GM06990 (cell line): ENCODE measurements around the gene PSD2.
A peak's percentile ranks its signal among the peaks of the same experiment; 100 is the strongest.

Experiments
- DNase-seq: peaks from one replicate; pipeline ENCODE4 v3.0.0-alpha.2; 2011; ENCODE audit not compliant: insufficient read length; ENCODE audit errors: extremely low read depth
- H3K27me3 ChIP-seq: replicated peaks from 2 replicates; pipeline ENCODE4 v1.6.0; 2011; ENCODE audit warnings: low read length; ENCODE audit not compliant: control insufficient read depth, insufficient read depth
- H3K36me3 ChIP-seq: 2 replicates; pipeline ENCODE4 v1.5.1; 2011; ENCODE audit warnings: low read length; ENCODE audit not compliant: control insufficient read depth, insufficient read depth
- H3K4me3 ChIP-seq: replicated peaks from 2 replicates; pipeline ENCODE4 v1.5.1; 2011; ENCODE audit warnings: low read depth, mild to moderate bottlenecking, control low read depth, low read length
- CTCF ChIP-seq: IDR thresholded peaks from 2 replicates; pipeline ENCODE4 v1.5.1; 2011; ENCODE audit warnings: low read length, control low read depth, mild to moderate bottlenecking, inconsistent platforms; ENCODE audit not compliant: insufficient read depth, poor library complexity, severe bottlenecking

PSD2 gene

GRCh38 chr5:139751236-139751635 is 44.4 kb upstream of the PSD2 start:
- peaks cover 3% of the 10 kb centered on the region; the same call in 1 of the 2 replicates for H3K27me3 ChIP-seq
- TF ChIP-seq CTCF: no peak
- no peaks in the 10 kb centered on the region for H3K36me3 ChIP-seq
- no peak for DNase-seq
- H3K4me3 ChIP-seq: no peak overlapping the region

- no peak overlapping the region for H3K4me3 ChIP-seq
- no peak for DNase-seq
Measured at GRCh38 chr5:139752506-139753473, 42.8 kb upstream of the PSD2 start.

GRCh38 chr5:139755892-139756671 is 39.5 kb upstream of the PSD2 start:
- DNase-seq: peak; percentile 64
- H3K4me3 ChIP-seq: peak overlapping the region; percentile 2
- H3K36me3 ChIP-seq: no peaks in the 10 kb centered on the region
- H3K27me3 ChIP-seq: peaks cover 3% of the 10 kb centered on the region; the same call in 1 of the 2 replicates
- no peak for TF ChIP-seq CTCF

More at GRCh38 chr5:139752506-139753473, 42.8 kb upstream of the PSD2 start:
- no peaks in the 10 kb centered on the region for H3K36me3 ChIP-seq
- peaks cover 3% of the 10 kb centered on the region; the same call in 1 of the 2 replicates for H3K27me3 ChIP-seq
- no peak for TF ChIP-seq CTCF

GRCh38 chr5:139756971-139757370 is 38.6 kb upstream of the PSD2 start:
- no peak for DNase-seq
- peaks cover 3% of the 10 kb centered on the region; the same call in 1 of the 2 replicates for H3K27me3 ChIP-seq
- TF ChIP-seq CTCF: no peak

GRCh38 chr5:139757727-139758509 is 37.7 kb upstream of the PSD2 start:
- no peak for DNase-seq
- Histone ChIP-seq H3K36me3 (no peaks in the 10 kb centered on the region), H3K4me3 (no peak overlapping the region), H3K27me3 (peaks cover 3% of the 10 kb centered on the region; the same call in 1 of the 2 replicates)
- no peak for TF ChIP-seq CTCF

More at GRCh38 chr5:139756971-139757370, 38.6 kb upstream of the PSD2 start:
- no peaks in the 10 kb centered on the region for H3K36me3 ChIP-seq
- H3K4me3 ChIP-seq: no peak overlapping the region
